Activated CD8-positive, alpha-beta memory T cell treated with anti-CD3 and anti-CD28 coated beads for 4 hours (primary cell): ENCODE data around the gene SYS1.
A peak's percentile ranks its signal among the peaks of the same experiment; 100 is the strongest.

Experiments used
- DNase-seq, 2 donors: peaks; one replicate each; pipeline ENCODE4 v3.0.0-alpha.2; 2020; ENCODE audit warnings: low read depth in 2 of 2

Gene SYS1

DNA sequence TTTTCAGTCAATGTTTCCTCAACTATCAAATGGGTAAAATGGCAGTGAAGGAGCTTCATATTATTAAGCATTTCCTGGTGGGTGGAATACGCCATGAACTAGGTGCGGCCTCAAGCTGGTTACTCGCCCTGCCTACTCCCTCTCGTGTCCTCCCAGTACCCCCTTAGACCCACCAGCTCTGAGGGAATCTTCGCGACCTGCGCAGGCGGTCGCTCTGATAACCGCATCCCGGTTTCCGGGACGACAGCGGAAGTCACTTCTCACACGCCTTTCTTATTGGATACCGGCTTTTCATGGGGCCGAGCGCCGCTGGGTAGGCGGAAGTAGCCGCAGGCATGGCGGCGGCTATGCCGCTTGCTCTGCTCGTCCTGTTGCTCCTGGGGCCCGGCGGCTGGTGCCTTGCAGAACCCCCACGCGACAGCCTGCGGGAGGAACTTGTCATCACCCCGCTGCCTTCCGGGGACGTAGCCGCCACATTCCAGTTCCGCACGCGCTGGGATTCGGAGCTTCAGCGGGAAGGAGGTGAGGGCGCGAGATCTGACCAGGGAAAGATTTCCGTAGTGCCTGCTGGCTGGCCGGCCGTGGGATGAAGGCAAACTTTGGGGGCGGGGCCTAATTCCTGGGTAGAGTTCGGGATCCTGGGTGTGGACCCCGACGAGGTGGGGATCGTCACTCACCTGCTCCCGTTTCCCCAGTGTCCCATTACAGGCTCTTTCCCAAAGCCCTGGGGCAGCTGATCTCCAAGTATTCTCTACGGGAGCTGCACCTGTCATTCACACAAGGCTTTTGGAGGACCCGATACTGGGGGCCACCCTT, 53.1 kb downstream of the SYS1 start, which contains the start of gene PIGT:
Gene PIGT, plus strand, starts transcription at position 320 of the 816 bp plus-strand sequence. Its CDS starts 16 bp downstream, at position 336.
- DNase-seq: peak; percentile 81 to 89

DNA sequence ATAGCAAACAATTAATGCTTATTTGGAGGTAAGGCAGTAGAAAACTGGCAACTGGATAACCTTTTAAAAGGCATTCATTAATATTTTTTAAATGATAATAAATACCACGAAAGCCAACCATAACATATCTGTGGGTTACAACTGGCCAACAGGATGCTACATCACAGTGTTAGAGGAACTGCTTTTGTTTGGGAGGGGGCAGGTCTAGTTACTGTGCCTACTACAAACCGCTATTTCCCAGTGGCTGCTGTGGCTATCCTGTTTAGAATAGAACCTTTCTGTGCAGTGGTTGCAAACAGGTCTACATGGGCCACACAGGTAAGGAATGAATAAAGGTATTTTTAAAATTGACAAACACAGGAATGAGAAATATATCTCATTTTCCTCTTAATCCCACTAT, 54.0 kb downstream of the SYS1 start:
- DNase-seq: no peak
